HEK293T (cell line): ENCODE measurements around the gene DUSP22.

ENCODE experiments used
- CTCF ChIA-PET: fragments of 350-600 bp; formaldehyde crosslinking; extraction: SDS; loops from one replicate; lab custom pipeline; 2021; ENCODE audit warnings: antibody characterized with exemption, inconsistent platforms; lab: Yijun Ruan, JAX
- POLR2A ChIA-PET: fragments of 350-600 bp; formaldehyde crosslinking; extraction: SDS; loops from one replicate; lab custom pipeline; 2020; ENCODE audit warnings: antibody characterized with exemption, inconsistent platforms; lab: Yijun Ruan, JAX
- DNase-seq: peaks from one replicate; pipeline ENCODE4 v3.0.0; 2012; ENCODE audit warnings: mixed read lengths; ENCODE audit errors: extremely low spot score
- ARNT ChIP-seq: fragments of 450-650 bp; IDR thresholded peaks from 2 replicates; pipeline ENCODE4 v1.6.1; 2017; ENCODE audit warnings: mild to moderate bottlenecking
- BHLHE40 ChIP-seq: fragments of 450-650 bp; IDR thresholded peaks from 2 replicates; pipeline ENCODE4 v1.6.1; 2016; ENCODE audit warnings: mild to moderate bottlenecking, moderate library complexity, borderline replicate concordance
- CTBP1 ChIP-seq: fragments of 450-650 bp; IDR thresholded peaks from 2 replicates; pipeline ENCODE4 v1.6.1; 2016; ENCODE audit warnings: borderline replicate concordance
- ELF4 ChIP-seq: fragments of 450-650 bp; IDR thresholded peaks from 2 replicates; pipeline ENCODE4 v1.6.1; 2017; ENCODE audit warnings: antibody characterized with exemption
- FOXA1 ChIP-seq: fragments of 450-650 bp; IDR thresholded peaks from 2 replicates; pipeline ENCODE4 v1.6.1; 2016; ENCODE audit warnings: mild to moderate bottlenecking
- FOXK2 ChIP-seq: fragments of 450-650 bp; IDR thresholded peaks from 2 replicates; pipeline ENCODE4 v1.6.1; 2016; ENCODE audit warnings: mild to moderate bottlenecking
- FOXM1 ChIP-seq: fragments of 450-650 bp; IDR thresholded peaks from 2 replicates; pipeline ENCODE4 v1.6.1; 2017; ENCODE audit warnings: mild to moderate bottlenecking, borderline replicate concordance
- HDGF ChIP-seq: fragments of 450-650 bp; IDR thresholded peaks from 2 replicates; pipeline ENCODE4 v1.6.1; 2017; ENCODE audit warnings: antibody characterized with exemption, borderline replicate concordance
- L3MBTL2 ChIP-seq: fragments of 450-650 bp; conservative IDR thresholded peaks from 2 replicates; pipeline ENCODE4 v1.6.1; 2016; ENCODE audit warnings: mild to moderate bottlenecking
- LEF1 ChIP-seq: fragments of 450-650 bp; IDR thresholded peaks from 2 replicates; pipeline ENCODE4 v1.6.1; 2017; ENCODE audit warnings: mild to moderate bottlenecking, borderline replicate concordance
- NFRKB ChIP-seq: fragments of 450-650 bp; IDR thresholded peaks from 2 replicates; pipeline ENCODE4 v1.6.1; 2016; ENCODE audit warnings: mild to moderate bottlenecking, moderate library complexity
- PKNOX1 ChIP-seq: fragments of 450-650 bp; IDR thresholded peaks from 2 replicates; pipeline ENCODE4 v1.6.1; 2016
- SP1 ChIP-seq: fragments of 450-650 bp; IDR thresholded peaks from 2 replicates; pipeline ENCODE4 v1.6.1; 2017
- SUZ12 ChIP-seq: fragments of 450-650 bp; IDR thresholded peaks from 2 replicates; pipeline ENCODE4 v1.6.1; 2016; ENCODE audit warnings: mild to moderate bottlenecking
- TARDBP ChIP-seq: fragments of 450-650 bp; IDR thresholded peaks from 2 replicates; pipeline ENCODE4 v1.6.1; 2016
- ZNF384 ChIP-seq: fragments of 450-650 bp; IDR thresholded peaks from 2 replicates; pipeline ENCODE4 v1.6.1; 2016

Gene DUSP22

GRCh38 chr6:396126-396520 lies 103.8 kb downstream of the DUSP22 start:
- no peak for DNase-seq
- ChIA-PET POLR2A (no interaction called here), CTCF (no interaction called here)
- TF ChIP-seq HDGF, result no peak

- CTCF ChIA-PET, result no interaction called here
- no peak for TF ChIP-seq PKNOX1
- POLR2A ChIA-PET, result no interaction called here
- DNase-seq, result no peak
Observed at GRCh38 chr6:397056-397455, 104.8 kb downstream of the DUSP22 start.

- ChIA-PET POLR2A (no interaction called here), CTCF (no interaction called here)
- no peak for TF ChIP-seq FOXK2
- no peak for TF ChIP-seq ELF4
- TF ChIP-seq NFRKB, result no peak
- no peak for TF ChIP-seq ARNT
- DNase-seq, result no peak
Observed at GRCh38 chr6:397604-398003, 105.3 kb downstream of the DUSP22 start.

GRCh38 chr6:398065-398464 lies 105.8 kb downstream of the DUSP22 start:
- POLR2A ChIA-PET, result no interaction called here
- TF ChIP-seq L3MBTL2 (no peak), PKNOX1 (no peak), TARDBP (no peak), NFRKB (no peak)
- DNase-seq, result no peak
- CTCF ChIA-PET, result no interaction called here

GRCh38 chr6:398558-399078 lies 106.3 kb downstream of the DUSP22 start:
- no peak for DNase-seq
- ChIA-PET POLR2A (no interaction called here), CTCF (interaction anchor here (2.1 kb wide), 1 partner anchor 10 kb away, joined by 10 read pairs; no protein-coding TSS in a partner anchor)
- TF ChIP-seq ELF4, result no peak

GRCh38 chr6:399785-400534 lies 107.7 kb downstream of the DUSP22 start:
- ChIA-PET POLR2A (no interaction called here), CTCF (interaction anchor here (2.1 kb wide), 1 partner anchor 9 kb away, joined by 10 read pairs; no protein-coding TSS in a partner anchor)
- TF ChIP-seq ZNF384 (no peak), TARDBP (no peak), LEF1 (no peak), ELF4 (no peak), BHLHE40 (no peak), ARNT (no peak), PKNOX1 (no peak), FOXM1 (no peak), L3MBTL2 (no peak), FOXA1 (no peak), SUZ12 (no peak), CTBP1 (no peak), NFRKB (no peak), FOXK2 (no peak), SP1 (no peak)
- no peak for DNase-seq

GRCh38 chr6:400815-401214 lies 108.5 kb downstream of the DUSP22 start:
- ChIA-PET CTCF (no interaction called here), POLR2A (no interaction called here)
- no peak for DNase-seq
- TF ChIP-seq FOXA1 (no peak), LEF1 (no peak), SUZ12 (no peak), ELF4 (no peak), FOXM1 (no peak), BHLHE40 (no peak), L3MBTL2 (no peak), NFRKB (no peak), ZNF384 (no peak), FOXK2 (no peak), HDGF (no peak), ARNT (no peak), TARDBP (no peak)
